ENCODE results near the gene FSTL4. TPM values are rescaled to one million over a fixed set of nuclear protein-coding genes. Genes with fewer than 3 reads are reported as not detected.

FSTL4 gene
- polyA plus RNA-seq, 3 donors: not detected

- Histone ChIP-seq H3K4me1 (ENCODE audit: control insufficient read depth in 1 of 2, insufficient read depth in 2 of 2, low read length in 2 of 2) (no peaks in the 10 kb centered on the region), H3K9ac (ENCODE audit: insufficient read depth, low read length, poor library complexity, severe bottlenecking) (no peak overlapping the region), H3K4me2 (replicated peaks; ENCODE audit: extremely low read depth, low read length, poor library complexity, severe bottlenecking) (no peak overlapping the region), H3K27ac (ENCODE audit: low read depth in 1 of 2, low read length in 2 of 2) (no peak overlapping the region), H4K20me1 (ENCODE audit: insufficient read depth, low read length) (no peaks in the 10 kb centered on the region), H3K27me3 (ENCODE audit: control insufficient read depth in 2 of 2, insufficient read depth in 2 of 2, low read length in 2 of 2) (no peaks in the 10 kb centered on the region), H3K4me3 (replicated peaks in 1 of 3; ENCODE audit: low read depth in 2 of 3, low read length in 3 of 3) (no peak overlapping the region), H2AFZ (ENCODE audit: insufficient read depth, low read depth, low read length, poor library complexity, severe bottlenecking) (no peak overlapping the region), H3K36me3 (replicated peaks in 1 of 2; ENCODE audit: control insufficient read depth in 1 of 2, insufficient read depth in 2 of 2, low read length in 2 of 2) (no peaks in the 10 kb centered on the region), H3K79me2 (ENCODE audit: insufficient read depth, low read length) (no peaks in the 10 kb centered on the region), H3K9me3 (replicated peaks in 1 of 2; ENCODE audit: control insufficient read depth in 1 of 2, insufficient read depth in 1 of 2, low read length in 2 of 2) (no peaks in the 10 kb centered on the region)
- DNase-seq: no peak
- whole genome bisulfite sequencing (ENCODE audit: insufficient coverage): 94% methylated on average over 2 of the region's 12 CpGs
- peaks cover 0 to 2% (median 2%) of the 10 kb centered on the region in 3 donors for H3K27me3 Mint-ChIP-seq (ENCODE audit: low read depth in 3 of 3)
- H3K36me3 Mint-ChIP-seq: no peaks in the 10 kb centered on the region
- H3K27ac Mint-ChIP-seq: no peak overlapping the region
- H3K9me3 Mint-ChIP-seq: peaks cover 0 to 2% (median 0%) of the 10 kb centered on the region in 7 donors
- H3K4me3 Mint-ChIP-seq: no peak overlapping the region
- no peak for TF ChIP-seq CTCF (IDR thresholded peaks at IDR 0.05)
- intact Hi-C loops (cut with micrococcal nuclease): no loop called here
- H3K4me1 Mint-ChIP-seq: no peaks in the 10 kb centered on the region
These were observed 457.9 kb downstream of the FSTL4 start for GRCh38 chr5:133154274-133155075.

GRCh38 chr5:133150909-133151544 lies 461.3 kb downstream of the FSTL4 start:
- Mint-ChIP-seq H3K4me1 (peaks cover 17% of the 10 kb centered on the region), H3K27ac (no peak overlapping the region), H3K9me3 (no peaks in the 10 kb centered on the region), H3K36me3 (no peaks in the 10 kb centered on the region), H3K27me3 (ENCODE audit: low read depth in 3 of 3) (peaks cover 0 to 4% (median 0%) of the 10 kb centered on the region in 3 donors), H3K4me3 (no peak overlapping the region)
- H3K4me3 ChIP-seq (replicated peaks in 1 of 3; ENCODE audit: low read depth in 2 of 3, low read length in 3 of 3): no peak overlapping the region
- 97% methylated on average over 3 of the region's 6 CpGs for WGBS (ENCODE audit: insufficient coverage)
- no peaks in the 10 kb centered on the region for H3K36me3 ChIP-seq (replicated peaks in 1 of 2; ENCODE audit: control insufficient read depth in 1 of 2, insufficient read depth in 2 of 2, low read length in 2 of 2)
- H4K20me1 ChIP-seq (ENCODE audit: insufficient read depth, low read length): no peaks in the 10 kb centered on the region
- no peaks in the 10 kb centered on the region for H3K9me3 ChIP-seq (replicated peaks in 1 of 2; ENCODE audit: control insufficient read depth in 1 of 2, insufficient read depth in 1 of 2, low read length in 2 of 2)
- H3K27me3 ChIP-seq (ENCODE audit: control insufficient read depth in 2 of 2, insufficient read depth in 2 of 2, low read length in 2 of 2): no peaks in the 10 kb centered on the region
- TF ChIP-seq CTCF (IDR thresholded peaks at IDR 0.05): no peak
- H3K4me1 ChIP-seq (ENCODE audit: control insufficient read depth in 1 of 2, insufficient read depth in 2 of 2, low read length in 2 of 2): no peaks in the 10 kb centered on the region
- no peak overlapping the region for H3K9ac ChIP-seq (ENCODE audit: insufficient read depth, low read length, poor library complexity, severe bottlenecking)
- no peaks in the 10 kb centered on the region for H3K79me2 ChIP-seq (ENCODE audit: insufficient read depth, low read length)
- no peak overlapping the region for H2AFZ ChIP-seq (ENCODE audit: insufficient read depth, low read depth, low read length, poor library complexity, severe bottlenecking)
- intact Hi-C loops (cut with micrococcal nuclease): no loop called here
- DNase-seq: no peak
- no peak overlapping the region for H3K4me2 ChIP-seq (replicated peaks; ENCODE audit: extremely low read depth, low read length, poor library complexity, severe bottlenecking)
- no peak overlapping the region for H3K27ac ChIP-seq (ENCODE audit: low read depth in 1 of 2, low read length in 2 of 2)

All from CD14-positive monocyte (primary cell).